Gastrocnemius medialis (tissue), 4 donors: ENCODE data around the gene CRYBB3.

Experiments
- CTCF ChIP-seq, 5 experiments: fragments of 450-650 bp in 3 of 5; fragments of 200-600 bp in 2 of 5; sonication (generic) in 2 of 5; IDR thresholded peaks in 4 of 5; conservative IDR thresholded peaks in 1 of 5; 1 replicate in 4 of 5; 2 replicates in 1 of 5; pipeline ENCODE4 v1.5.1; 2016 to 2019; ENCODE audit warnings: antibody characterized with exemption in 5 of 5, mild to moderate bottlenecking in 3 of 5, moderate library complexity in 3 of 5
- POLR2A ChIP-seq, 2 donors: fragments of 450-650 bp; IDR thresholded peaks; one replicate each; pipeline ENCODE4 v1.6.1; 2017; ENCODE audit warnings: antibody characterized with exemption in 2 of 2, mild to moderate bottlenecking in 2 of 2, moderate library complexity in 2 of 2

DNA sequence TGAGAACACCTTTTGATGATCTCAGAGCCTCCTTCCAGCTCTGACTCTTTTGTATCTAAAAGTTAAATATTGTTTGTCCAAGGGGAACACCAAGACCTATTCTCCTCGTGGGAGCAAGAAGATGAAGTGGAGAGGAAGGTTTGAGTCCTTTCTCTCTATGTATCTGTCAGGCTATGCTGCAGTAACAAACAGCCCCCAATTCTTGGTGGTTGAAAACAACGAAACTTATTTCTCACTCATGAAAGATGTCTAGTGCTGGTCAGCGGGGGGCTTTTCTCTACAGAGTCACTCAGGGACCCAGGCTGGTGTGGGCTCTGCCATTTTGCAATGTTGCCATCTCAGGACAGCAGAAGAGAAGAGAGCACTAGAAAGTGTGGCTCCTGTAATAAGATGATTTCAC is 13.6 kb downstream of the CRYBB3 start:
- no peak for TF ChIP-seq CTCF (IDR thresholded peaks at IDR 0.05 in 4 of 5, conservative IDR thresholded peaks at IDR 0.05 in 1 of 5)
- TF ChIP-seq POLR2A (IDR thresholded peaks at IDR 0.05): no peak
